H1 (cell line): ENCODE results near the gene ULK2.

ENCODE experiments used
- CTCF ChIP-seq, 3 experiments: IDR thresholded peaks; 1 replicate in 2 of 3; 2 replicates in 1 of 3; pipeline versions ENCODE4 v1.5.1 to v1.6.1; 2011; ENCODE audit warnings: low read length in 3 of 3, mild to moderate bottlenecking in 3 of 3, inconsistent platforms in 2 of 3, low read depth in 1 of 3, moderate library complexity in 1 of 3; ENCODE audit not compliant: insufficient read depth in 1 of 3; ENCODE audit errors: control extremely low read depth in 1 of 3
- EZH2 ChIP-seq: fragments of 200-600 bp; sonication (generic); IDR thresholded peaks from 2 replicates; pipeline ENCODE4 v1.7.1; 2012; ENCODE audit warnings: low read depth, mild to moderate bottlenecking, moderate library complexity, low read length, inconsistent platforms; ENCODE audit not compliant: severe bottlenecking
- POLR2AphosphoS5 ChIP-seq: IDR thresholded peaks from 2 replicates; pipeline ENCODE4 v1.6.1; 2011; ENCODE audit warnings: low read depth, low read length
- SUZ12 ChIP-seq: fragments of 200-600 bp; sonication (generic); IDR thresholded peaks from 2 replicates; pipeline ENCODE4 v1.6.1; 2012; ENCODE audit warnings: mild to moderate bottlenecking, inconsistent platforms, low read length, moderate library complexity, mixed read lengths
- USF2 ChIP-seq: IDR thresholded peaks from 2 replicates; pipeline ENCODE4 v1.6.1; 2011; ENCODE audit warnings: low read length, improper control_type of control experiment

- no peak for TF ChIP-seq POLR2AphosphoS5
- TF ChIP-seq EZH2: no peak
- no peak for TF ChIP-seq USF2
- no peak for TF ChIP-seq SUZ12
- no peak for TF ChIP-seq CTCF (IDR thresholded peaks at IDR 0.05; ENCODE audit: control extremely low read depth in 1 of 3, insufficient read depth in 1 of 3, low read depth in 1 of 3, low read length in 3 of 3)
Observed at GRCh38 chr17:19760746-19761145, 107.0 kb downstream of the ULK2 start.
